Stomach (tissue), 9 donors: ENCODE measurements around the gene HPD. TPM values are rescaled to one million over a fixed set of nuclear protein-coding genes. Genes with fewer than 3 reads are reported as not detected.

ENCODE experiments used
- DNase-seq, 2 donors: peaks; one replicate each; pipeline versions ENCODE4 v3.0.0 to v3.0.0-alpha.2; 2013 to 2019
- H3K27ac ChIP-seq, 5 donors: fragments of 200-600 bp in 4 of 5; sonication (generic) in 4 of 5; one replicate each; pipeline ENCODE4 v1.5.1; 2013 to 2019; ENCODE audit warnings: mild to moderate bottlenecking in 1 of 5, moderate library complexity in 1 of 5
- H3K27me3 ChIP-seq, 3 donors: fragments of 200-600 bp; sonication (generic); one replicate each; pipeline ENCODE4 v1.5.1; 2017 to 2019; ENCODE audit warnings: mixed run types in 1 of 3
- H3K36me3 ChIP-seq, 4 donors: fragments of 200-600 bp; sonication (generic); 1 replicate in 3 of 4; 2 replicates in 1 of 4; pipeline ENCODE4 v1.5.1; 2016 to 2019
- H3K4me1 ChIP-seq, 4 donors: fragments of 200-600 bp; sonication (generic); one replicate each; pipeline ENCODE4 v1.5.1; 2016 to 2019
- H3K4me3 ChIP-seq, 4 donors: fragments of 200-600 bp; sonication (generic) in 3 of 4; one replicate each; pipeline ENCODE4 v1.5.1; 2016 to 2019; ENCODE audit warnings: mild to moderate bottlenecking in 1 of 4
- H3K9me3 ChIP-seq, 4 donors: fragments of 200-600 bp; sonication (generic); one replicate each; pipeline ENCODE4 v1.5.1; 2016 to 2019
- CTCF ChIP-seq, 7 experiments: fragments of 450-650 bp in 4 of 7; fragments of 200-600 bp in 3 of 7; sonication (generic) in 3 of 7; IDR thresholded peaks; one replicate each; pipeline ENCODE4 v1.5.1; 2016 to 2019; ENCODE audit warnings: antibody characterized with exemption in 7 of 7, control low read depth in 2 of 7, mild to moderate bottlenecking in 1 of 7
- EP300 ChIP-seq: sonication (generic); formaldehyde crosslinking; IDR thresholded peaks from one replicate; pipeline ENCODE4 v1.6.1; 2017; ENCODE audit warnings: antibody characterized with exemption
- POLR2A ChIP-seq, 4 donors: fragments of 450-650 bp; IDR thresholded peaks; one replicate each; pipeline ENCODE4 v1.6.1; 2016; ENCODE audit warnings: antibody characterized with exemption in 4 of 4, control low read depth in 2 of 4, mild to moderate bottlenecking in 1 of 4, moderate library complexity in 1 of 4
- POLR2AphosphoS5 ChIP-seq, 3 donors: sonication (generic); formaldehyde crosslinking; IDR thresholded peaks; one replicate each; pipeline ENCODE4 v1.6.1; 2016; ENCODE audit warnings: antibody characterized with exemption in 3 of 3
- WGBS, 5 donors: extraction: QIAGEN DNeasy Blood & Tissue Kit in 3 of 5; methylation state at CpG; one replicate each; pipeline versions ENCODE4 v1.1.5 to v1.1.7; 2013 to 2018; 5-methylcytosine and 5-hydroxymethylcytosine counted together
- intact Hi-C: fragments of 100-400 bp; cut with DNase I; formaldehyde crosslinking; loops from one replicate; pipeline ENCODE4 v1.15.1; 2023; ENCODE audit warnings: low total_unique reads
- polyA plus RNA-seq, 3 donors: library from polyadenylated mRNA; stranded (reverse); fragments of 200-250 nt; gene quantifications; one replicate each; pipeline ENCODE4 v1.2.3, GENCODE V29; 2013
- total RNA-seq, 5 donors: library from RNA; depleted of rRNA; stranded (reverse); fragments of >200 nt; gene quantifications; one replicate each; pipeline versions ENCODE4 v1.1.0 to v1.2.3, GENCODE V29; 2014 to 2016
- donor health status: healthy with polysubstance abuse.
- donor health status: Bipolar disorder and iron deficiency.
- donor health status: healthy.

Gene HPD
- total and polyA plus RNA-seq, 8 donors, result 0.40 to 3.1 (median 0.73) TPM; not detected in 5

- intact Hi-C loops, result no loop called here
- no peak for DNase-seq
- WGBS, 5 donors, result 72 to 81% (median 75%) methylated on average over 4 of the region's 4 CpGs
- TF ChIP-seq POLR2AphosphoS5 (IDR thresholded peaks at IDR 0.05) (no peak), CTCF (IDR thresholded peaks at IDR 0.05) (no peak), EP300 (no peak), POLR2A (IDR thresholded peaks at IDR 0.05) (no peak)
- Histone ChIP-seq H3K4me3 (no peak overlapping the region), H3K4me1 (peaks cover 4 to 22% (median 16%) of the 10 kb centered on the region in 4 donors), H3K36me3 (peaks cover 0 to 2% (median 2%) of the 10 kb centered on the region in 4 donors), H3K27ac (no peak overlapping the region), H3K27me3 (no peaks in the 10 kb centered on the region), H3K9me3 (no peaks in the 10 kb centered on the region)
These were observed 21.0 kb downstream of the HPD start for GRCh38 chr12:121837680-121838079.

GRCh38 chr12:121831571-121832245 lies 27.0 kb downstream of the HPD start:
- TF ChIP-seq CTCF (IDR thresholded peaks at IDR 0.05), result no peak
- H3K27me3 ChIP-seq, result no peaks in the 10 kb centered on the region
- intact Hi-C loops, result no loop called here
- DNase-seq, result no peak
- peak overlapping the region in 1 of 5 donors; percentile 16 for H3K27ac ChIP-seq
- peaks cover 49 to 62% (median 61%) of the 10 kb centered on the region in 4 donors for H3K36me3 ChIP-seq
- H3K9me3 ChIP-seq, result no peaks in the 10 kb centered on the region
- H3K4me3 ChIP-seq, result no peak overlapping the region
- 91 to 95% (median 92%) methylated on average over 19 of the region's 19 CpGs for WGBS, 5 donors
- H3K4me1 ChIP-seq, result peaks cover 0 to 11% (median 0%) of the 10 kb centered on the region in 4 donors

- no peaks in the 10 kb centered on the region for H3K27me3 ChIP-seq
- intact Hi-C loops, result no loop called here
- no peak overlapping the region for H3K4me3 ChIP-seq
- no peak for DNase-seq
- peaks cover 49 to 72% (median 70%) of the 10 kb centered on the region in 4 donors for H3K36me3 ChIP-seq
- H3K27ac ChIP-seq, result no peak overlapping the region
- TF ChIP-seq POLR2A (IDR thresholded peaks at IDR 0.05) (no peak), EP300 (no peak), CTCF (IDR thresholded peaks at IDR 0.05) (no peak)
- WGBS, 5 donors, result 82 to 92% (median 91%) methylated on average over 16 to 29 of the region's 29 CpGs
- peaks cover 0 to 11% (median 0%) of the 10 kb centered on the region in 4 donors for H3K4me1 ChIP-seq
- H3K9me3 ChIP-seq, result no peaks in the 10 kb centered on the region
These were observed 27.9 kb downstream of the HPD start for GRCh38 chr12:121830588-121831265.

GRCh38 chr12:121830134-121830533 lies 28.5 kb downstream of the HPD start:
- H3K27ac ChIP-seq, result peak overlapping the region in 1 of 5 donors; percentile 30
- H3K36me3 ChIP-seq, result peaks cover 49 to 78% (median 76%) of the 10 kb centered on the region in 4 donors
- WGBS, 5 donors, result 80 to 92% (median 91%) methylated on average over 15 to 23 of the region's 23 CpGs
- intact Hi-C loops, result no loop called here
- no peak for TF ChIP-seq POLR2AphosphoS5 (IDR thresholded peaks at IDR 0.05)
- no peak for TF ChIP-seq CTCF (IDR thresholded peaks at IDR 0.05)
- no peak for TF ChIP-seq EP300
- TF ChIP-seq POLR2A (IDR thresholded peaks at IDR 0.05), result no peak
- no peak for DNase-seq
- H3K27me3 ChIP-seq, result no peaks in the 10 kb centered on the region
- peaks cover 0 to 16% (median 2%) of the 10 kb centered on the region in 4 donors for H3K4me1 ChIP-seq
- H3K9me3 ChIP-seq, result no peaks in the 10 kb centered on the region
- H3K4me3 ChIP-seq, result no peak overlapping the region
